SU-DHL-6 (cell line): Measurements from ENCODE around the gene FABP7.

ENCODE experiments used
- H2AFZ ChIP-seq: fragments of 200-600 bp; sonication (generic); 2 replicates; pipeline ENCODE4 v1.6.1; 2014; ENCODE audit warnings: low read depth, mild to moderate bottlenecking, moderate library complexity, mixed read lengths, antibody characterized with exemption, low read length; ENCODE audit not compliant: severe bottlenecking
- H3F3A ChIP-seq: fragments of 200-600 bp; shearing (Covaris generic); 2 replicates; pipeline ENCODE4 v1.6.0; 2016; ENCODE audit warnings: antibody characterized with exemption, mild to moderate bottlenecking; ENCODE audit not compliant: insufficient read depth
- H3K27ac ChIP-seq: fragments of 200-600 bp; sonication (generic); 2 replicates; pipeline ENCODE4 v1.5.1; 2016; ENCODE audit warnings: low read depth, mild to moderate bottlenecking, low read length, moderate library complexity, mixed read lengths
- H3K27me3 ChIP-seq: fragments of 200-600 bp; sonication (generic), shearing (Covaris generic); 2 replicates; pipeline ENCODE4 v1.6.0; 2014; ENCODE audit warnings: mild to moderate bottlenecking, low read length
- H3K36me3 ChIP-seq: fragments of 200-600 bp; sonication (generic); 2 replicates; pipeline ENCODE4 v1.6.1; 2014; ENCODE audit warnings: mild to moderate bottlenecking, low read length, mixed read lengths
- H3K4me2 ChIP-seq: fragments of 300-600, 200-600 bp; shearing (Covaris generic), sonication (generic); 2 replicates; pipeline ENCODE4 v1.6.0; 2014; ENCODE audit warnings: low read length, low read depth, mild to moderate bottlenecking; ENCODE audit not compliant: poor library complexity, severe bottlenecking
- H3K4me3 ChIP-seq: fragments of 200-600 bp; sonication (generic); 2 replicates; pipeline ENCODE4 v1.5.1; 2014; ENCODE audit warnings: antibody characterized with exemption, low read length, mild to moderate bottlenecking, mixed read lengths; ENCODE audit not compliant: insufficient read depth, poor library complexity, severe bottlenecking
- H3K79me2 ChIP-seq: fragments of 200-600 bp; sonication (generic); 2 replicates; pipeline ENCODE4 v1.6.1; 2014; ENCODE audit warnings: mild to moderate bottlenecking, low read length, moderate library complexity; ENCODE audit not compliant: insufficient read depth
- H3K9ac ChIP-seq: fragments of 200-600 bp; sonication (generic); 2 replicates; pipeline ENCODE4 v1.7.0; 2014; ENCODE audit warnings: mild to moderate bottlenecking, low read length
- H3K9me2 ChIP-seq: fragments of 200-600 bp; sonication (generic); replicated peaks from 2 replicates; pipeline ENCODE4 v1.6.1; 2014; ENCODE audit warnings: low read length; ENCODE audit not compliant: insufficient read depth
- H3K9me3 ChIP-seq: fragments of 200-600 bp; sonication (generic); 2 replicates; pipeline ENCODE4 v1.6.1; 2014; ENCODE audit warnings: low read length, mixed read lengths; ENCODE audit not compliant: insufficient read depth
- H4K20me1 ChIP-seq: fragments of 200-600 bp; sonication (generic); 2 replicates; pipeline ENCODE4 v1.6.1; 2014; ENCODE audit warnings: low read depth, mild to moderate bottlenecking, antibody characterized with exemption, low read length, moderate library complexity, mixed read lengths
- EZH2phosphoT487 ChIP-seq: fragments of 200-600 bp; sonication (generic), shearing (Covaris generic); conservative IDR thresholded peaks from 2 replicates; pipeline ENCODE4 v1.6.1; 2018; ENCODE audit warnings: mild to moderate bottlenecking, antibody characterized with exemption, low read length, moderate library complexity, mixed read lengths
- TF ChIP-seq, protein P1 (sequence below): fragments of 200-600 bp; sonication (generic); IDR thresholded peaks from one replicate; pipeline ENCODE4 v1.5.1; 2017; ENCODE audit warnings: antibody characterized with exemption, mild to moderate bottlenecking, low read length, moderate library complexity; ENCODE audit not compliant: insufficient read depth, poor library complexity, severe bottlenecking

Gene FABP7

GRCh38 chr6:122788208-122788607 lies 8.7 kb downstream of the FABP7 start:
- Histone ChIP-seq H3K9me3 (no peaks in the 10 kb centered on the region), H3K27ac (no peak overlapping the region), H3K36me3 (no peaks in the 10 kb centered on the region), H3K27me3 (no peaks in the 10 kb centered on the region), H3K4me3 (no peak overlapping the region), H3K4me2 (no peak overlapping the region), H3F3A (no peaks in the 10 kb centered on the region), H3K9ac (no peak overlapping the region), H3K79me2 (no peaks in the 10 kb centered on the region), H3K9me2 (no peaks in the 10 kb centered on the region), H4K20me1 (no peaks in the 10 kb centered on the region), H2AFZ (no peak overlapping the region)
- TF ChIP-seq, protein P1, sequence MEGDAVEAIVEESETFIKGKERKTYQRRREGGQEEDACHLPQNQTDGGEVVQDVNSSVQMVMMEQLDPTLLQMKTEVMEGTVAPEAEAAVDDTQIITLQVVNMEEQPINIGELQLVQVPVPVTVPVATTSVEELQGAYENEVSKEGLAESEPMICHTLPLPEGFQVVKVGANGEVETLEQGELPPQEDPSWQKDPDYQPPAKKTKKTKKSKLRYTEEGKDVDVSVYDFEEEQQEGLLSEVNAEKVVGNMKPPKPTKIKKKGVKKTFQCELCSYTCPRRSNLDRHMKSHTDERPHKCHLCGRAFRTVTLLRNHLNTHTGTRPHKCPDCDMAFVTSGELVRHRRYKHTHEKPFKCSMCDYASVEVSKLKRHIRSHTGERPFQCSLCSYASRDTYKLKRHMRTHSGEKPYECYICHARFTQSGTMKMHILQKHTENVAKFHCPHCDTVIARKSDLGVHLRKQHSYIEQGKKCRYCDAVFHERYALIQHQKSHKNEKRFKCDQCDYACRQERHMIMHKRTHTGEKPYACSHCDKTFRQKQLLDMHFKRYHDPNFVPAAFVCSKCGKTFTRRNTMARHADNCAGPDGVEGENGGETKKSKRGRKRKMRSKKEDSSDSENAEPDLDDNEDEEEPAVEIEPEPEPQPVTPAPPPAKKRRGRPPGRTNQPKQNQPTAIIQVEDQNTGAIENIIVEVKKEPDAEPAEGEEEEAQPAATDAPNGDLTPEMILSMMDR = no peak
- TF ChIP-seq EZH2phosphoT487 = no peak

DNA sequence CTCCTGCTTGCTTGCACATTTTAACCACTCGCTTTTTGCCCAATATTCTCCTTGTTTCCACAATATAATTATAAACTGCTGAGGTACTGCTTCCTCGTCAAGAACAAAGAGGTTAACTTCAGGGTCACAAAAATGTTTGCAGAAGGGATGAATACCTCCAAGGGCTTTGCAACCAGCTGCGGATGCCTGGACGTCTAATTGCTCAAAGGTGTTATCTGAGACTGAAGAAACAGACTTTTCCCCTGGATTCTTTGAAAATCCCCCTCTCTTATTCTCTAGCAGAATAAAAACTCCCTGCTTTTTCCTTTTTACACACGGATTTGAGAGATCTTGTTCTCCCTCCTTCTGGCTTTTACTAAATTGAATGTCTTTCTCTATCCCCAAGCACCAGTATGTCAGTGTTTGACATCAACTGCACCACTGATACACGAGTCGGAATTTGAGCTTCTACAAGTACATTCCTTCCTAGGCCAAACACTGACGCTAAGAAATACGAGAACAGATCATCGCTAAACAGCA lies 9.2 kb downstream of the FABP7 start:
- no peaks in the 10 kb centered on the region for H3K27me3 ChIP-seq
- H3K9me3 ChIP-seq = no peaks in the 10 kb centered on the region
- H3K4me3 ChIP-seq = peak overlapping the region; percentile 52
- TF ChIP-seq, protein P1 = no peak
- peak overlapping the region; percentile 45; the same call in 1 of the 2 replicates for H3K9ac ChIP-seq
- no peaks in the 10 kb centered on the region for H3F3A ChIP-seq
- no peaks in the 10 kb centered on the region for H3K9me2 ChIP-seq
- peak overlapping the region; percentile 1 for H2AFZ ChIP-seq
- H3K4me2 ChIP-seq = peak overlapping the region; percentile 52
- H4K20me1 ChIP-seq = no peaks in the 10 kb centered on the region
- no peak overlapping the region for H3K27ac ChIP-seq
- H3K79me2 ChIP-seq = no peaks in the 10 kb centered on the region
- H3K36me3 ChIP-seq = no peaks in the 10 kb centered on the region

GRCh38 chr6:122789182-122790027 lies 9.9 kb downstream of the FABP7 start, which contains the start of gene SMPDL3A:
TSS of gene SMPDL3A (plus strand) at chr6:122789258. CDS start at chr6:122789347, 89 bp downstream.
- H4K20me1 ChIP-seq = no peaks in the 10 kb centered on the region
- H3K27me3 ChIP-seq = no peaks in the 10 kb centered on the region
- H3K9me2 ChIP-seq = no peaks in the 10 kb centered on the region
- H3K9ac ChIP-seq = peak within 1 kb of the TSS; percentile 45
- peak within 1 kb of the TSS; percentile 52 for H3K4me3 ChIP-seq
- peak within 1 kb of the TSS; percentile 52 for H3K4me2 ChIP-seq
- H3K27ac ChIP-seq = no peak within 1 kb of the TSS
- peak within 1 kb of the TSS; percentile 86 for H2AFZ ChIP-seq
- no peaks in the 10 kb centered on the region for H3K36me3 ChIP-seq
- H3K79me2 ChIP-seq = no peaks in the 10 kb centered on the region
- H3F3A ChIP-seq = no peaks in the 10 kb centered on the region
- no peaks in the 10 kb centered on the region for H3K9me3 ChIP-seq
- TF ChIP-seq EZH2phosphoT487 = no peak
- TF ChIP-seq, protein P1 = peak; percentile 44
